Stimulated activated naive CD4-positive, alpha-beta T cell (primary cell): ENCODE data around the gene SLIT1.
A peak's percentile ranks its signal among the peaks of the same experiment; 100 is the strongest.

Source experiments
- DNase-seq, 6 experiments: peaks; one replicate each; lab custom pipeline; 2025; lab: John Stamatoyannopoulos, UW

The SLIT1 gene

DNA sequence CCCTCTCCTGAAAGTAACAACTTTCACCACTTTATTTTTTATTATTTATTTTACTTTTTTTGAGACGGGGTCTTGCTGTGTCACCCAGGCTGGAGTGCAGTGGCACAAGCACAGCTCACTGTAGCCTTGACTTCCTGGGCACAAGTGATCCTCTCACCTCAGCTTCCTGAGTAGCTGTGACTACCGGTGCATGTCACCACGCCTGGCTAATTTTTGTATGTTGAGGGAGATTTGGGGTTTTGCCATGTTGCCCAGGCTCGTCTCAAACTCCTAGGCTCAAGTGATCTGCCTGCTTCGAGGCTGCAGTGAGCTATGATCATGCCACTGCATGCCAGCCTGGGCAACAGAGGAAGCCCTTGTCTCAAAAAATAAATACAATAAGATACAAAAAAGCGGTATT lies 14.9 kb upstream of the SLIT1 start:
- DNase-seq, result no peak

DNA sequence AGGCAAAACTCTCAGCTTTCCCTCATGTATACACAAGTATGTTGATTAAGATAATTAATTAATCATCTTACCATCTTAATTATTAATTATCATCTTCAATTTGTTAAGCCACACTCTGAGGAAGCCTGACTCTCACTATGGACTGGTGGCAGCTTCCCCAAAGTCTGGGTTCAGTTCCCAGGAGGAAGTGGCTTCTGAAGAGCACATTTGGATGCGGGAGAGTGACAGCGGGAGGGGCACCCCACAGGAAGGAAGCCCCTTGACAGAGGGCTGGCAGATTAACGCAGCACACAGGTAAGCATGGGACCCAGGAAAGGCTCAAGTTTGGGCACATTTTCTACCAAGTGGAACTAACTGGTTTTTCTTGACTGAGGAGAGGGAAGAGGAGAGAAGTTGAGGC lies 13.4 kb upstream of the SLIT1 start:
- DNase-seq, result no peak

DNA sequence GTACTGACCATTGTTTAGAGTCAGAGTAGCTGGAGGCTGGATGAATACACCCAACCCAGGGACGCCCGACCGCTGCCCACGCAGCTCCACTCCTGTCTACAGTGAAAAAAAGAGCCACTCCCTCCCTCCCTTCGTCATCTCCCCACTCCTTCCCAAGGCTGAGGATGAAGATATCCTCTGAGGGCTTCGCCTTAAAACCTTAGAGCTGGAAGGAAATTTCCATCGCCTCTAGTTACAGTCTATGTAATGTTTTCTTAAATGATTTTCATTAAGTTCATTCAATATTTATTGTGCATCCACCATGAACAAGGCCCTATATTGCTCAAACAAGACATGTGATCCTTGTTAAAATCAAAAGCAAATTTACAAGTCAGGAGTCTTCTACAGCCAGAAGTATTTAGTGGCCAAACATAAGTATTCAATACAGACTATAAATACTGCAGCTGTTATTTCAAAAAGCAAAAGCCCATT lies 11.3 kb upstream of the SLIT1 start:
- no peak for DNase-seq

DNA sequence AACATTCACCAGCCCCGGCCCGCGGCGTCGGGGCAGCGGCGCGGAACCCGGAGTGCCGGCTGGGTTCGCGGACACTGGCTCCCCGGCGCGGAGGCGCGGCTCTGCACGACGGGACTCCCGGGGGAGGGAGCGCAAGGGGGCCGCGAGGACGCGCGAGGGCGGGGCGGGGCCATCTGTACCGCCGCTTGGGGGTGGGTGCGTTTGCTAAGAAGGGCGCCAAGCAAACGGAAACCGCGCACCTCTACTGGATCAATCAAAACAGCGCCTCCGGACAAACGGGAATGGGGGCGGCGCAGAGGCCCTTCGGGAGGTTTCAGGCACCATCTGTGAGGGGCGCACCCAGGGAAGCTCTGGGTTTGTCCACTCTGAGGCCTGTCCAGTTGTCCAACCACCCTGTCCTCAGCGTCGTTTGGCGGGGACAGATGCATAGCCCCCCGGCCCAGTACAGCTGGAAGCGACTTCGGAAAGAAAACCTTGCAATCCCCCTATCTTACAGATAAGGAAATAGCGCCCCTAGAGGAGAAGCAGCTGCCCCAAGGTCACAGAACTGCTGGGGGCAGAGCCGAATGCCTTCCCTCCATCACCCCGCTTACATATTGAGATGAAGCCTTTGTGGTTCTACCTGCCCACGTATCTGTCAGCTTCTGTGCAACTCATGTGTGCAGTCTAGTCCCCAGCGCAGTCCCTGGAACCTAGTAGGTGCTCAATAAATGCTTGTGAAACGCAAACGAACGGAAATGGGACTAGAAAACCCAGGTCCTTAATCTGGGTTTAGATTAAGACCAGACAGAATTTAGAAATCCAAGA lies 10.7 kb upstream of the SLIT1 start:
- peak; percentile 29 to 70 (median 56) for DNase-seq

DNA sequence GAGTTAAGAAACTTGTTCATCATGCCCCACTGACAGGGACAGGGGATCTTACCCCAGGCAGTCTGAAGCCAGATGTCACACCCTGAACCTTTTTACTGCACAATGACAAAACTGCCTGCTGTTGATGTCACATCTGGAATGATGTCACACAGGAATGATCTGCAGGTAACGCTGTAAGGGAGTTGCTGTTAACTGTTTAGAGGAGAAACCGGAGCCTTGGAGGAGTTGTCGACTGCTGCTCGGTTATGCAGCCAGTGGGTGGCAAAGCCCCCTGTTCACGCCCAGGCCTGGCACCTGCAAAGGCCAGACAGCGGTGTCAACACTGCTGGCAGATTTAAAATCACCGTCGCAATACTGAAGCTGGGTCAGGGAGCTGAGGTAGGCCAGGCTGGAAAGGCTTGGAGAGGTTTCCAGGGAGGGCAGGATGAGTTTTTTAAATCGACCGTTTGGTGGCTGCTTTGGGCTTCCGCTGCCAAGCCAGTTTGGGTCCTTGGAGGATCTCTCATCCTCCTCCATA lies 10.0 kb upstream of the SLIT1 start:
- DNase-seq, result no peak

DNA sequence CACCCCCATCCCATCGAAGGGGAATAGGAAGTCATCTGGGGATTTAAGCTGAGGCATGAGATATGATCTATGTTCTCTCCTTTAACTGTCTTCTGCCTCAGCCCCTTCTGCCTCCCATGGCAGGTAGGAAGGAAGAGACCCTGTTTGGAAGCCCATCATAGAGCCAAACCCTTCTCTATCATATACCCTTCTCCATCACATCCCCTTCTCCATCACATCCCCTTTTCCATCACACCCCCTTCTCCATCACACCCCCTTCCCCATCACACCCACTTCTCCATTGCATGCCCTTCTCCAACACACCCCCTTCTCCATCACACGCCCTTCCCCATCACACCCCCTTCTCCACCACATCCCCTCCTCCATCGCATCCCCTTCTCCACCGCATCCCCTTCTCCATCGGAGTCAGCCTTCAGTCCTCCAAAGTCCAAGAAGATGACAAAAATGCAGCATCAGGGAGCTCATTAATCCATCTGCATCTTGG lies 7.2 kb upstream of the SLIT1 start:
- no peak for DNase-seq

DNA sequence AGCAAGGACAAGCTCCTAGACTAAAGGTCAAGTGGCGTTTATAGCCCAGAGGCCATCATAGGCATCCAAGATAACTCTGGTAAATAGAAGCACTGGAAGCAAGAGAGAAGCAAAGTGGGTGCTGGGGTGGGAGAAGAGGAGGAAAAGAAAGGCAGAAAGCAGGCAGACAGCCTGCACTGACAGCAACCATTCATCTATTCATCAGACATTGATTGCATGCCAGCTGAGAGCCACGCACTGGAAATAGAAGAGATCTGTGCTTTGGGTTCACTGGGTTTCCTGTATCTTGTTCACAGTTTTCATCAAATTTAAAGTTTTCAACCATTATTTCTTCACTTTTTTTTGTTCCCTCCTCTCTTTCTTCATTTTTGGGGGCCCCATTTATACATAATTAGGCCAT lies 4.7 kb upstream of the SLIT1 start:
- DNase-seq, result no peak

DNA sequence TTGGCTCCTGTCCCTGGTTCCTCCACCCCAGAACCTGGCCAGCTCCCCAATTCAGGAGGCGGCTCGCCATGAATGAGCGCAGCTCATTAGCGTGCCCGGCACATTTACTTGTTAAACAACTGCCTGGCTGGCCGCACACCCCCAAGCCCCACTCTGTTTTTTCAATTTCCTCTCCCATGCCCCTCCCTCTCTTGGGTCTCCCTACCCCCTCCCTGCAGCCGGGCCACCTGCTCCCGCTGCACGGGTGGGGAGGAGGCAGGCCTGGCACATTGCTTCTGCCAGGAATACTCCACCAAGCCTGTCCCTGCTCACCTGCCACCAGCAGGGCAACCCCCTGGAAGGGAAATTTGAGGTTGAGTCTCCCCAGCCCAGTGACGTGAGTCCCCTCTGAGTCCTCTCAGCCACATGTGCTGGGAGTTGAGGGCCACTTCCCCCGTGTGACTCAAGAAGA lies 2.5 kb upstream of the SLIT1 start:
- no peak for DNase-seq

DNA sequence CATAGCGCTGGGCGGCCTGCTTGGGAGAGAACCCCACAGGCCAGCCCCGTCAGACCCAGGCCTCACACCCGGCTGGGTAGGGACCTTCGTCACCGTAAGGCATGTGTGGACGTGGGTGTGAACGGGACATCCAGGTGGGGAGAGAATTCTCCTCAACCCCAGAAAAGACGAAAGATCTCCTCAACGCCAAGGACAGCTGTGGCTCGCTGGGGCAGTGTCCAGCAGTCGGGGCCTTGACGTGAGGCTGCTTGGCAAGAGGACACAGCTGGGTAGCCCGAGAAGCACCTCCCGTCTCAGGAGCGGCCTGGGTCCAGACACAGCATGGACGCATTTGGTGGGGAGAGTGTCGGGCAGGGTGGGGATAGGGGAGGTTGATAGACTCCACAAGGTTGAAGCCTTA lies 1.2 kb upstream of the SLIT1 start:
- no peak for DNase-seq

DNA sequence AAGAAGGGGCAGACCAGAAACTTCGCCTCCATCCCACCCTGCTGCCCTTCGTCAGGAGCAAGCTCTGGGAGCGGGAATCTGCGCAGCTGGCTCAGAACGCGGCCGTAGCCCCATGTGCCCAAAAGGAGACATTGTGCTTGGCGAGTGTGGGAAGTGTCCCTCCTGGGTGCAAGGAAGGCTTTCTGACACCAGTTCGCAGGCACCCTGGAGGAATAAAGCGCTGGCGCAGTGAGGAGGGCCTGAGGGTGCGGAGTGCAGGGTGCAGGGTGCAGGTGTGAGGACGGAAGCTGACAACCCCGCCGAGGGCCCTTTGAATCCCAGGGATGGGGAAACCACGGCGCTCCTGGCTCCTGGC lies 811 bp downstream of the SLIT1 start:
- DNase-seq, result no peak

DNA sequence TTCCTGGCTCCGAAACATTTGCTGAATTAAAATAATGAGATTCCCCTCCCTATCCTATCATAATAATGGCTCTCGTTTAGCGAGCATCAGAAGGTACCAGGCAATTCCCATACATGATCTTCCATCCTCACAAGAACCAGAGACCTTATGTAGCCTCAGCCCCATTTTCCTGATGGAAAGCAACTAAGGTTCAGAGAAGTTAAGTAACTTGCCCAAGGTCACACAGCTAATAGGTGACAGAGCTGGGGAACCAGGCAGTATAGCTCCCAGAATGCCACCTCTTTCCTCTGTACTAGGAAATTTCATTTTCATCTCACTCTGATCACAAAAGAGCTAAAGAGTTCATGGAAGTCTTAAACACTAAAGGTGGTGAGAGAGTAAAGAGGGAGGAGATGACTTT lies 2.4 kb downstream of the SLIT1 start:
- DNase-seq, result no peak

DNA sequence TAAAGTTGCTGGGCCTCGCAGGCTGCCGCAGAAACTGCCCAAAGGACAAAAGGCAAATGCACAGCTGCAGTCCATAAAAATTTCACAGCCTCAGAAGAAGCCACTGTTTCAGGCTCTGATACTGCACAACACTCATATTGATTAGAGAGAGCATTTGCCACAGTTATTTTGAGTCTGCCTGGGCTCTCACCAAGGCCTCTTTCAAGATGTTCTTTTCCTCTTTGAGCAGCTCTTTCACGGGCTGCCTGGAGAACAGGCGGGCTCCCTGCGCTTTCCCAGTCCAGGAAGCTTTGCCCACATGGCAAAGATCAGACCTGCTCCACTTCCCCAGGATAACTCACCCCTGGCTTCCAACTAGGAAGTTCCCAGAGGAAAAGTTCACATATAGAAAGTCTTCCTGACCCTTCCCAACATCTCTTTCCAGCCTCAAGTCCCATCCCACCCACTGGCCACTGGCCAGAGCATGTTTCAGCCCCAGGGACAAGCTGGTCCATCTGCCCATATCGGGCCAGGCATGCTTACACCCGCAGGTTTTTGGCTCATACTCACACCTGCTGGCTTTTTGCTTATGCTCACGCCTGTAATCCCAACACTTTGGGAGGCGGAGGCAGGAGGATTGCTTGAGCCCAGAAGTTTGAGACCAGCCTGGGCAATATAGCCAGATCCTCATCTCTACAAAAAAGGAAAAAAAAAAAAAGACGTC lies 3.3 kb downstream of the SLIT1 start:
- DNase-seq, result no peak

DNA sequence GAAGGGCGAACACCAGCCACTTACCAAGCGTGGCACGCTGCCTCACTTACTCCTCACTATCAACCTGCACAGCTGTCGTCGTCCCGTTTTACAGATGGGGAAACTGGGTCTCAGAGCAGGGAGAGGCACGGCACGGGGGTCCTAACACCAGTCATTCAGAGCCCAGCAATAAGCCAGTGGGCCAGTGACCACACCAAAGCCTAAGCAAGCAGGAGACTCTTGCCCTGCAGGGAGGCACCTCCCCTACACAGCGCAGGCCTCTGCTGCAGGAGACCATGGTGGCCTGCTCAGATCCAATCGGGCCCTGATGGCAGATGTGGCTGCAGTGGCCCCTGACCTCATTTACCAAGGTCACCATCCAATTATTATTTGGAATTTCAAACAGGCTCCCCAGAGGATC lies 4.8 kb downstream of the SLIT1 start:
- no peak for DNase-seq

DNA sequence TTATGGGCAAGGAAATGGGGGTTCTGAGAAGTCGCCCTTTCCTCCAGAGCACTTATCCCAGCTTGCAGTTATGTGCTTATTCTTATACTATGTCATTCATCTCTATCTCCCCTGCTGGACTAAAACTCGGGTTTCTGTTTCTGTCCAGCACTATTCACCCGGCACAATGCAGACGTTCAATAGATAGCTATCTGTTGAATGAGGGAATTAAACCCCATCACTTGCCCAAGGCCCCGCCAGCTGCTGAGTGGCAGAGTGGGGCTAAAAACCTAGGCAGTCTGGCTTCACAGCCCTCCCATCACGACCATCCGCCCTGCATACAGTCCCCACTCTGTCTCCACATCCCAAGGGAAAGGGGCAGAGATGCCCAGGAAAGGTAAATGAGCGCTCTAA lies 5.4 kb downstream of the SLIT1 start:
- no peak for DNase-seq

DNA sequence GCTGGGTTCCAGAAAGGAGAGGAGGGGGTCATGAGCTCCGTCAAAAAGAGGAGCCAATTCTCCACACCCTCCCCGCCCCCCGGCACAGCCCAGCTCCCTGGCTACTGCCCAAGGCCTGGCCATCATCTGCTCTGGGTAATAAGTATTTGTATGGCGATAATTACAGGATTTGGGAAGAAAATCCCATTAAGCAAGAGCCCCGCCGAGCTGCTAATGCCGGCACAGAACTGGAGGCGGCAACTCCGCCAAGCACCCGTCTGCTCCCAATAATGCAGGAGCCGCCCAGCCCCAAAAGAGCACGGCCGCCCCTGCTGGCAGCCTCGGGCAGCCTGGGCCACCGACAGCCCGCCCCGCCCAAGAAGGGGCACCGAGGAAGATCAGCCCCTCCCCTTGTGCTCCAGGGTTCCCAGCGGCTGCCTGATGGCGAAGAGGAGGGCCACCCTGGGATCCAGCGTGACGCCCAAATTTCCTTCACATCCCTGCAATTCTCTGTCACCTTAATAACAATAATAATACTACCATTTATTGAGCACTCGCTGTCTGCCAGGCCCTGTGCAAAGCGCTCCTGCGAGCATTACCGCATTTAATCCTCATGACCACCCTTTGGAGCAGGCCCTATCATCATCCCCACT lies 5.9 kb downstream of the SLIT1 start:
- DNase-seq, result no peak

DNA sequence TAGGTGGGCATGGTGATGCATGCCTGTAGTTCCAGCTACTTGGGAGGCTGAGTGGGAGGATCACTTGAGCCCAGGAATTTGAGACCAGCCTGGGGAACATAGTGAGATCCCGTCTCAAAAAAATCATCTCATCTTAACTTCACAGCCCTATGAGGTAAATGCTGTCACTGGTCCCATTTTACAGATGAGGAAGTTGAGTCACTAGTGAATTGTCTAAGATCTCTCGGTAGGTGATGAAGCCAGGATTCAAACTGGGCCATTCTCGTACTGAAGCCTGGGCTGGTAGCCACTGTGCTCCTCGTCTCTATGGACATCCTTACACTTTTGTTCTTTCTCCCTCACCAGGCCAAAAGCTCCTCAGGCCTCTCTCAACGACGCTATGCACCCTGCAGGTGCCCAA lies 6.4 kb downstream of the SLIT1 start:
- DNase-seq, result no peak

DNA sequence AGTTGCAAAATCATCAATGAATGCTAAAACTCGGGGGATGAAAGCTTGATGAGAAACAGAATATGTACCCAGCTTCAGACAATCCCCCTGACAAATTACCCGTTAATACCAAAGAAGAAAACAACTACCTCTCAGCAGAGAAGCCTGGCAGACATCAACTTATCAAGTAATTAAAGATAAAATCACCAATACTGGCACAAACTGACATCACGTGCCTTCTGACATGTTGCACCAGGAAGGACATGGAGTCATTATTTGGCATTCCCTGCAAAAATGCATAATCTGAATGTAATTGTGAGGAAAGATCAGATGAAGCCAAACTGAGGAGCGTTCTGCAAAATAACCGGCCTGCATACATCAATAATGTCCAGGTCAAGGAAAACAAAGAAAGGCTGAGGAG lies 7.7 kb downstream of the SLIT1 start:
- no peak for DNase-seq

DNA sequence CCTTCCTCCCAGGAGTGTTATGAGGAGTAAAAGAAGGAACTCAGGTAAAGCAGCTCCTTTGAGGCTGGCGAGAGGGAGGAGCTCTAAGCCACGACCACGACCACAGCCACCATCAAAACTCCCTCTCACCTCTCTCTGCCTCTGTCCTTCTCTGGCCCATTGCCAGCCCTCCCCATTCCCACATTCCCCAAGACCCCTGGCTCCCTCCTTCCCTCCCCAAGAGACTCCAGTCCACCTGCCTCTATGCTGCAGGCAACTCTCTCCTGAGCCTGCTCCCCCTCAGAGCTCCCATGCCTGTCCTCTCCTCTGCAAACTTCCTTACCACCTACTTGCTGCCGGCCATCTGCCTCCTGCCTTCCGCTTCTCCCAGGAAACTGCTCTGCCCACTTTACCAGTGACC lies 9.5 kb downstream of the SLIT1 start:
- DNase-seq, result no peak

DNA sequence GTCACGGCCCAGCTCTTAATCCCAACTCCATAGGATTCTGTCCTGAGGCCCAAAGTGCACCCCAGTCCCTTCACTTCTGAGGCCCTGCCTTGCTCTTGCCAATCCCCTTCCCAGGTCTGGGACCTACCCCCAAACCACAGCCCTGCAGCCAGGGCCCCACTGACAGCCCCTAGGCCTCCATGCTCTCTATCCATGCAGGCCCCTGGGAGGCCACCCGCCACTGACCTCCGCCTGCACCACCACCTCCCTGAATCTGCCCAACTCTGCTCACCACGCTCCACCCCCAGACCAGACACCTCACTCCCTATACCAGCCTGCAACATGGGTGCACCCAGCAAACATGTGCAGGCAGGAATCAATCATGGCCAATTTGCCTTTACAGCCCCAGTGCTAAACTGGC lies 10.2 kb downstream of the SLIT1 start:
- DNase-seq, result no peak

DNA sequence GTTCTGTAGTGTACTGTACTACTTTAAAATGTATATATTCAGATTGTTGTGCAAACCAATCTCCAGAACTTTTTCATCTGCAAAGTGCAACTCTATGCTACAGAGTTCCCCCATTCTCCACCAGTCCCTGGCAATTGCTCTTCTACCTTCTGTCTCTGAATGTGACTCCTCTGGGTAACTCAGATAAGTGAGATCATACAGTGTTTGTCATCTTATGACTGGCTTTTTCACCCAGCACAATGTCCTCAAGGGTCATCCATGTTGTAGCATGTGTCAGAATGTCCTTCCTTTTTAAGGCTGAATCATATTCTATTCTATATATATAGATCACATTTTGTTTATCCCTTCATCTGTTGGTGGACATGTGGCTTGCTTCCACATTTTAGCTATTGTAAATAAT lies 10.8 kb downstream of the SLIT1 start:
- no peak for DNase-seq

DNA sequence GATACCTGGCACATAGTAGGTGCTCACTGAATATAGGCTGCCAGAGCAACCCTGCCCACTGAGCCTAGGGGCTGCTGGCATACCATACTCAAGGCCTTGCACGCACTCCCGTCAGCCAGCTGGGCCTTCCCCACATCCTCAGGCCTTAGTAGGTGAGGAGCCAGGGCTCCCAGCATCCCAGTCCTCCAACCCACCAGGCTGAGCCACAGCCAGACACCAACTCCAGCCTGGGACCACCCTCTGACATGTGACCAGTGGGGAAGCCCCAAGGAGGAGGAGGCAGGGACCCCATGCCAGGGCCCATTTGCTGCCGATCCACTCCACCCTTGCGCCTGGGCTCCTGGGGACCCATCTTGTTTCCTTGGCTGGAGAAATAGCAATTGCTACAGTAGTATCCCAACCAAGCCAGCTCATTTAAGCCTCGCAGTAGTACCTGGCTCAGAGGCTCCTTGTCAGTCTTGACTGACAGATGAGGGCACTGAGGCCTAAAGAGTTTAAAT lies 11.4 kb downstream of the SLIT1 start:
- no peak for DNase-seq

DNA sequence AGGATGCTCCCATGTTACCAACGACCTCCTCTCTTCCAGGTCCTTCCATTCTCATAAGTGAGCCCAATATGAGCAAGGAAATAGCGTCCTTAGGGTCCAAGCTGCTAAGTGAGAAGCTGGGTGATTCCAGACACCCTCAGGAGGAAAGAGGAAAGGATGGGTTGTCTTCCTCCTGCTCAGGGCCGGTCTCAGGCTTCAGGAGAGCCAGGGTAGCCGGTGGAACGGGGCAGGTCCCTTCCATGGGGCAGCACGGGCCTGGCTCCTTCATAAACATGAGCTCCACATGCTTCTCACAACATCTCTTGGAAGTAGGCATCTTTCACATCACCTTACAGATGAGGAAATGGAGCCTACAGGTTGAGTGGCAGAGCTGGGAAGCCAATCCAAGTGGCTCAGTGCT lies 12.7 kb downstream of the SLIT1 start:
- DNase-seq, result no peak

DNA sequence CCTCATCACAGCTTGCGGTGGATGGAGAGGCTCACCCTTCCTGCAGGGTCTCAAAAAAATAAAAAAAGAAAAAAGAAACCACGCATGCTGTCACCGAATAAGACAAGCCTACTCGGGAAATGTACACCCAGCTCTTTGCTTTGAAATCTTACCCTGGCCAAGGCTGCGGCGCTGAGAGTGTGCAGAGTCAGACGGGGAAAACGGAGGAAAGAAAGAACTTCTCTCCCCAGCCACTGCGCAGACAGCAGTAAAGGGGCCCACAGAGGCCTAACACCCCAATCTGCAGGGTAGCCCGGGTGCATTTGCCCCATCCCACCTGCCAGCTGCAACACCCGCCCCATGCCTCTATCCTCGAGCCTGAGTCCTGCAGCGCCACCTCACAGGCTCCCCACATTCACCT lies 14.8 kb downstream of the SLIT1 start:
- DNase-seq, result no peak
